Adrenal gland (tissue), 12 donors: ENCODE measurements around the gene IL1F10. TPM values are rescaled to one million over a fixed set of nuclear protein-coding genes. Genes with fewer than 3 reads are reported as not detected.

Experiments used
- DNase-seq, 7 donors: peaks; one replicate each; pipeline ENCODE4 v3.0.0-alpha.2; 2019 to 2020
- H3K27ac ChIP-seq, 5 donors: fragments of 200-600 bp; sonication (generic) in 4 of 5; 1 replicate in 3 of 5; 2 replicates in 2 of 5; pipeline versions ENCODE4 v1.5.1 to v1.8.0; 2016 to 2020; ENCODE audit warnings: mild to moderate bottlenecking in 1 of 5
- H3K27me3 ChIP-seq: fragments of 200-600 bp; 2 replicates; pipeline ENCODE4 v1.8.0; 2021
- H3K36me3 ChIP-seq, 2 donors: fragments of 200-600 bp; replicated peaks in 1 of 2; 1 replicate in 1 of 2; 2 replicates in 1 of 2; pipeline versions ENCODE4 v1.5.1 to v1.8.0; 2018 to 2022
- H3K4me1 ChIP-seq, 2 donors: fragments of 200-600 bp; replicated peaks in 1 of 2; 1 replicate in 1 of 2; 2 replicates in 1 of 2; pipeline versions ENCODE4 v1.5.1 to v1.8.0; 2018 to 2021
- H3K4me3 ChIP-seq, 4 donors: fragments of 200-600 bp; sonication (generic) in 3 of 4; one replicate each; pipeline ENCODE4 v1.5.1; 2016 to 2018
- H3K9me3 ChIP-seq, 3 donors: fragments of 200-600 bp; sonication (generic) in 1 of 3; replicated peaks in 1 of 3; 1 replicate in 2 of 3; 2 replicates in 1 of 3; pipeline versions ENCODE4 v1.5.1 to v1.8.0; 2016 to 2021
- POLR2A ChIP-seq, 2 donors: fragments of 450-650 bp; IDR thresholded peaks; one replicate each; pipeline ENCODE4 v1.6.1; 2017; ENCODE audit warnings: antibody characterized with exemption in 2 of 2, mild to moderate bottlenecking in 2 of 2, moderate library complexity in 1 of 2
- WGBS, 4 donors: extraction: QIAGEN DNeasy Blood & Tissue Kit in 2 of 4; methylation state at CpG; one replicate each; pipeline versions ENCODE4 v1.1.5 to v1.1.7; 2013 to 2017; 5-methylcytosine and 5-hydroxymethylcytosine counted together
- intact Hi-C, 2 donors: fragments of 100-400 bp; cut with DNase I; formaldehyde crosslinking; loops; one replicate each; pipeline versions ENCODE4 v1.14.1 to v1.15.0; 2022 to 2023
- polyA plus RNA-seq, 3 donors: library from polyadenylated mRNA; stranded (reverse); fragments of 200-250 nt in 2 of 3; fragments of 350-450 nt in 1 of 3; fragmentation: Illumina TruSeq in 1 of 3; extraction: RNeasy Lipid Tissue Mini Kit (QIAGEN cat#74804) in 1 of 3; gene quantifications; one replicate each; pipeline ENCODE4 v1.2.3, GENCODE V29; 2013 to 2014
- total RNA-seq, 9 donors: library from RNA; depleted of rRNA in 4 of 9; stranded (reverse); fragments of >200 nt in 4 of 9; fragments of 120-200 nt in 1 of 9; fragmentation: NEBNext Ultra II Directional in 1 of 9; extraction: Animal tissue kit (Norgen Biotek cat#: 25700) in 1 of 9; gene quantifications; one replicate each; pipeline versions ENCODE4 v1.1.0 to v1.2.4, GENCODE V29; 2013 to 2023
- TF ChIP-seq, protein P1 (sequence below), 6 experiments: fragments of 450-650 bp in 4 of 6; fragments of 200-600 bp in 2 of 6; sonication (generic) in 1 of 6; IDR thresholded peaks; 1 replicate in 5 of 6; 2 replicates in 1 of 6; pipeline versions ENCODE4 v1.5.1 to v1.8.0; 2016 to 2021; ENCODE audit warnings: antibody characterized with exemption in 6 of 6, mild to moderate bottlenecking in 2 of 6, moderate library complexity in 1 of 6
- donor health status: healthy with polysubstance abuse.
- donor health status: Bipolar disorder and iron deficiency.
- donor health status: DM: yes; HTN: yes; CAD: no.
- donor health status: DM: no; HTN: no; CAD: no.
- donor health status: DM: no; HTN: no; CAD: no.
- donor health status: DM: yes; HTN: yes; CAD: no.

IL1F10 gene
- total and polyA plus RNA-seq, 12 donors: not detected

DNA sequence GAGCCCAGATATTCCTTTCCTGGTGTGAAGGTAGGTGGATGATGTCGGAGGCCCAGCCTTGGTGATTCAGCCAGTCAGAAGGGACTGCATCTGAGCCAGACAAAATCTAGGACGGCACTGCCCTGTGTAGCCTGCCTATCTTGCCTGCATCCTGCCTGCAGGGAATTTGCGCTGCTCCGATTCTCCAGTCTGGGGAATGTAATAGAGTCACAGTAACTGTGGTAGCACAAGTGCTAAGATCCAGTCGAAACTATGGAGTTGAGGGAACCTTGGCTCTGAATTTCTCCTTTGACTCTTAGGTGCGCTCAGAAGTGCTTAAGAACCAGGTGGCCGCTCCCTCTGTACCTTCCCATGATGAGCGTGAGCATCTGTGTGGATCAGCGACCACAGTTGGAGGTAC, 31.0 kb upstream of the IL1F10 start:
- intact Hi-C loops: no loop called here
- no peak for DNase-seq
- H3K4me1 ChIP-seq: no peaks in the 10 kb centered on the region
- no peaks in the 10 kb centered on the region for H3K36me3 ChIP-seq
- peaks cover 6% of the 10 kb centered on the region for H3K27me3 ChIP-seq
- no peak for TF ChIP-seq POLR2A (IDR thresholded peaks at IDR 0.05)
- H3K27ac ChIP-seq: no peak overlapping the region
- WGBS, 4 donors: 84 to 94% (median 89%) methylated on average over 8 to 9 of the region's 9 CpGs
- no peaks in the 10 kb centered on the region for H3K9me3 ChIP-seq
- H3K4me3 ChIP-seq: no peak overlapping the region

DNA sequence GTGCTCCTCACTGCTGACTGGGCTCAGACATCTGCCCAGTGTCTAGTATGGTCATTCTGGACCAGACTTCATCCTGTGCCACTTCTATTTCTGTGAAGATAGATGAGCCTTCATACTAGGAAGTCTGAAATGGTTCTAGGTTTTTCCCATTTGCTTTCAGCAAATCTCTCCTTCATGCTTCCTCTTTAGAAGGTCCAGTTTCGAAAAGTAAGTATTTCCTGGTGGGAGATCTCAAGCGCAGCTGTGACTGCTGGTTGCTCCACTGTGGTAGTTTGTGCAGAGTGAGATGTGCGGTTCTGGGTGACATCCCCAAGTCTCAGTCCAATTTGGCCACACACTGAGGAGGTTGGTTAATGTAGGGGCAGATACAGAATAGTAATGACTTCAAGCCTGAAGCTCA, 29.5 kb upstream of the IL1F10 start:
- H3K27ac ChIP-seq: no peak overlapping the region
- intact Hi-C loops: no loop called here
- no peak overlapping the region for H3K4me3 ChIP-seq
- peaks cover 6% of the 10 kb centered on the region for H3K27me3 ChIP-seq
- no peaks in the 10 kb centered on the region for H3K4me1 ChIP-seq
- DNase-seq: no peak
- WGBS, 4 donors: 67 to 86% (median 73%) methylated on average over 3 of the region's 3 CpGs
- H3K36me3 ChIP-seq: no peaks in the 10 kb centered on the region
- no peaks in the 10 kb centered on the region for H3K9me3 ChIP-seq
- no peak for TF ChIP-seq POLR2A (IDR thresholded peaks at IDR 0.05)
- TF ChIP-seq, protein P1, sequence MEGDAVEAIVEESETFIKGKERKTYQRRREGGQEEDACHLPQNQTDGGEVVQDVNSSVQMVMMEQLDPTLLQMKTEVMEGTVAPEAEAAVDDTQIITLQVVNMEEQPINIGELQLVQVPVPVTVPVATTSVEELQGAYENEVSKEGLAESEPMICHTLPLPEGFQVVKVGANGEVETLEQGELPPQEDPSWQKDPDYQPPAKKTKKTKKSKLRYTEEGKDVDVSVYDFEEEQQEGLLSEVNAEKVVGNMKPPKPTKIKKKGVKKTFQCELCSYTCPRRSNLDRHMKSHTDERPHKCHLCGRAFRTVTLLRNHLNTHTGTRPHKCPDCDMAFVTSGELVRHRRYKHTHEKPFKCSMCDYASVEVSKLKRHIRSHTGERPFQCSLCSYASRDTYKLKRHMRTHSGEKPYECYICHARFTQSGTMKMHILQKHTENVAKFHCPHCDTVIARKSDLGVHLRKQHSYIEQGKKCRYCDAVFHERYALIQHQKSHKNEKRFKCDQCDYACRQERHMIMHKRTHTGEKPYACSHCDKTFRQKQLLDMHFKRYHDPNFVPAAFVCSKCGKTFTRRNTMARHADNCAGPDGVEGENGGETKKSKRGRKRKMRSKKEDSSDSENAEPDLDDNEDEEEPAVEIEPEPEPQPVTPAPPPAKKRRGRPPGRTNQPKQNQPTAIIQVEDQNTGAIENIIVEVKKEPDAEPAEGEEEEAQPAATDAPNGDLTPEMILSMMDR (IDR thresholded peaks at IDR 0.05): no peak

DNA sequence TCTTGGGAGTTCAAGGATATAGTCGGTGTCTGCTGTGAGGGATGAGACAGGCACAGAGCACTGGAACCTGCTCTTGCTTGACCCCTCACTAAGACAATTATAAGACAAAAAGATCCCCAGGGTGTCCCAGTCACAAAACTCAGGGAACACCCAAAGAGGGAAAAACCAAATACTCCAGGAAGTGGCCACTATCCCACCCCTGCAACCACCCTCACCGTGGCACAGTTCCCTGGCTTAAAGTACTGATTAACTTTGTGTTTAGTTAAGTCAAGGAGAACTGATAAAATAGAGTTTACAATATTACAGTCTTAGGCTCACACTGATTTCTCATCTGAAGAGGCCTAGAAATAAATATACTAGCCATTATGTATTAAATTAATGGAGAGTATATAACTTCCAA, 28.6 kb upstream of the IL1F10 start:
- H3K9me3 ChIP-seq: no peaks in the 10 kb centered on the region
- DNase-seq: no peak
- H3K4me3 ChIP-seq: no peak overlapping the region
- H3K4me1 ChIP-seq: no peaks in the 10 kb centered on the region
- H3K36me3 ChIP-seq: no peaks in the 10 kb centered on the region
- H3K27ac ChIP-seq: no peak overlapping the region
- H3K27me3 ChIP-seq: peaks cover 1% of the 10 kb centered on the region
- intact Hi-C loops: no loop called here
- TF ChIP-seq, protein P1 (IDR thresholded peaks at IDR 0.05): no peak
- no peak for TF ChIP-seq POLR2A (IDR thresholded peaks at IDR 0.05)
- WGBS, 4 donors: 88 to 97% (median 93%) methylated on average over 1 to 2 of the region's 2 CpGs

DNA sequence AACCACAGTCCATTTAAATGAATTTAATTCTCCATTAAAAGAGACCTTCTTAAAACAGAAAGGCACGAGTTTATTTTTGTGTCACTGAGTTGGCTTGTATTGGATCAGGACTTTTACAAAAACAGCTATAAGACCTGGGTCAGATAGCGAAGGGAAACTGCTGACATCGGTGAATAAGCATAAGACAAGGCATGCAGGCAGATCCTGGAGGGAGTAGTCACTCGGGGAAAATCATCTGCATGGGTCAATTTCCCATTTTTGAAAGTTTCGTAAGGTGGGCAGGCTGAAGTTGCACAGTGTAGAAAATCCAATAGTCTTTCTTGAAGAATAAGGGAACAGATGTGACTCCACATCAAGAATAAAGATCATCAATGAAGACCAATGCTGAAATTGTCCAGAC, 28.1 kb upstream of the IL1F10 start:
- Histone ChIP-seq H3K4me1 (no peaks in the 10 kb centered on the region), H3K36me3 (no peaks in the 10 kb centered on the region), H3K27ac (no peak overlapping the region), H3K4me3 (no peak overlapping the region), H3K27me3 (no peaks in the 10 kb centered on the region), H3K9me3 (no peaks in the 10 kb centered on the region)
- 29 to 50% (median 40%) methylated on average over 5 of the region's 5 CpGs for WGBS, 4 donors
- intact Hi-C loops: no loop called here
- TF ChIP-seq, protein P1 (IDR thresholded peaks at IDR 0.05): no peak
- TF ChIP-seq POLR2A (IDR thresholded peaks at IDR 0.05): no peak
- no peak for DNase-seq

DNA sequence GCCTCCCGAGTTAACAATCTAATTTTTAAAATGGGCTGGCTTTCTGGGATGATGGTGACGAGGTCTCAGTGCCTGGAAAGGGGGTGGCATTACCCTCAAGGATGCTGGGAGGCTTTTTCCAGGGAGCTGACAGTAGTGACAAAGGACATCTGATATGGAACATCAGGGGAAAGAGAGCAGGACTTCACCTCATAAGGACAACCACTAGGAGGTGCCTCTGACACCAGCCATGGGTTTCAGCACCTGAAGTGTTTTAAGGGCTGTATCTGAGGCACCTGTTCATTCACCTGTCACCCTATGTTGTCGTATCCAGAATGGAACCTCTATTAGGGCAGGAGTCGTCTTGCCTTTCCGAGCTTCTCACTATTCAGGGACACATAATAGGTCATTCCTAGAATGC, 25.9 kb upstream of the IL1F10 start:
- no peak overlapping the region for H3K27ac ChIP-seq
- no peak overlapping the region for H3K4me3 ChIP-seq
- H3K9me3 ChIP-seq: no peaks in the 10 kb centered on the region
- no peak for DNase-seq
- TF ChIP-seq, protein P1 (IDR thresholded peaks at IDR 0.05): no peak
- TF ChIP-seq POLR2A (IDR thresholded peaks at IDR 0.05): no peak
- H3K4me1 ChIP-seq: no peaks in the 10 kb centered on the region
- H3K36me3 ChIP-seq: no peaks in the 10 kb centered on the region
- intact Hi-C loops: no loop called here
- H3K27me3 ChIP-seq: no peaks in the 10 kb centered on the region
- 52 to 74% (median 56%) methylated on average over 5 of the region's 5 CpGs for WGBS, 4 donors
